GM21717 (cell line): Measurements from ENCODE around the gene CAMK1G.

ENCODE experiments used
- ATAC-seq: cut with Tn5 transposase; IDR thresholded peaks from one replicate; pipeline ENCODE4 v1.9.1; 2021; ENCODE audit warnings: mild to moderate bottlenecking, moderate library complexity; ENCODE audit not compliant: unreplicated experiment

Gene CAMK1G

DNA sequence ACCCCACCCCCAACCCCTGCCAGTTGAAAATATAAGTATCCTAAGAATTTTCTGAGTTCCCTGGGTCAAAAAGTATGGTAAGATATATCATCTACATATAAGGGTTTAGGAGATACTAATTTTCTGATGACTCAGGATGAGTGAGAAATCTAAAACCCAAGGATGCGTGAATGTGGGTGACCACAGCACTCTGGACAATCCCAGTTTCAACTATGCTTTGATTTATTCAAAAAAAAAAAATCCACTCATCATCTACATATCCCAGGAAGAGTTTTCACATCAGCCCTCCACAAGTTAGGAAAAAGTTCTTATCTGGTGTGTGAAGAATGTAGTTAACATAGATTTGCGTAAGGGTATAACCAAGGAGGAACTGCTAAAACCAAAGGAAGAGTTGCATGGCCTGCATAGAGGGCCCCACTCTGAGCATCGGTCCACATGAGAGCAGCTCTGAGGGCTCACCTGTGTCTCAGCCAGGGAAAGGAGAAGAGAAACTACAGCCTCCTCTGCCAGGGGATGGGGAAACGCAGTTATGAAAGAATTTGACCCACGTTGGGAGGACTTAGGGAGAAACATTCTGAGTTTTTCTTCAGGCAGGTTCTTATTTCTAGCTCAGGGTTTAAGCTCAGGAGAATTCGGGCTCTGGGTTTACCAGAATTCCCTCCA, 50.0 kb downstream of the CAMK1G start:
- ATAC-seq = peak; percentile 87

DNA sequence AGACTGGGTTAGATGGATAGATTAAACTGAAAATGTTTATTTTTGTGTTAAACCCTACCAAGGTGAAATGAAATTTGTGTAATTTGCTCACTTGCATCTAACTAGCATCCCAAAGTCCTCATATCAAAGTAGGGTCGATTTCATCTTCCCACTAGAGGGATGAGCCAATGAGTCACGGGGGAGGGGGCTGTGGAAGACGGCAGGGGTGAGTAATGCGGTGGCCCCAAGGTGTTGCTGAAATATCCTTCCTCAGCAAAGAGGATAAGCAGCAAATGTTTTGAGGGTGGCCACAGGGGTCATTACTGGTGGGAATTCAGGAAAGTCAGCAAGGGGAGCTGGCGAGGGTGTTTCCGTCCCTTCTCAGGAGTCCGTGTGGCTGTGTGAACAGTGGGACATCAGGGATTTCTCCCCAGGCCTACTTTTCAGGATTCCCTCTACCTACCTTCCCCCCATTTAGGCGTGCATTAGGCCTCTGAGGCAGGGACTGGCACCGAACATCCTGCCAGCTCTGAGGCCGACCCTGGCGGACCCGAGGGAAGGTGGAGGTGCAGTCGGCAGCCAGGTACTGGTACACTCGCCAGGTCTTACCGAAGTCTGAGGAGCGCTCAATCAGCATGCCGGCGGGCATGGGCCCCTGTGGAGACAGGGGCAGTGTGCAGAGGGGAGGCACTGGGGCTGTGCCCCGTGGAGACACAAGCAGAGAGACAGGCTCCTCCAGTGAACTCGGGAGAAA, 50.7 kb downstream of the CAMK1G start:
- no peak for ATAC-seq

DNA sequence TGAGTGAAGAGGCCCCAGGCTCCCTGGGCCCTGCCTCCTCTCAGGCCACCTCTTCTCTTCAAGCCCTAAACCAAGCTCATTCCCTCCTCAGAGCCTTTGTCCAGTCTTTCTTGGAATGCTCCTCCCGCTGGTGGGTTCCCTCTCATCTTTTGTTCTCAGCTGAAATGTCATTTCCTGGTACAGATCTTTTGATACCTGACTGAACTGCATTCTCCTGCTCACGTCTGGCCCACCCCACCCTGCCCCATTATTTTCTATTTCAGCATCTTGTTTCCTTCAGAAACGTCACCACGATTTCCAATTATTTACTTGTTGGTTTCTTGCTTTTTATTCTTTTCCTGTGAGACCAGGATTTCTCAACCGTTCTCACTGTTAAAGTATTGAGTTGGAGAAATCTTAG, 52.3 kb downstream of the CAMK1G start:
- no peak for ATAC-seq

DNA sequence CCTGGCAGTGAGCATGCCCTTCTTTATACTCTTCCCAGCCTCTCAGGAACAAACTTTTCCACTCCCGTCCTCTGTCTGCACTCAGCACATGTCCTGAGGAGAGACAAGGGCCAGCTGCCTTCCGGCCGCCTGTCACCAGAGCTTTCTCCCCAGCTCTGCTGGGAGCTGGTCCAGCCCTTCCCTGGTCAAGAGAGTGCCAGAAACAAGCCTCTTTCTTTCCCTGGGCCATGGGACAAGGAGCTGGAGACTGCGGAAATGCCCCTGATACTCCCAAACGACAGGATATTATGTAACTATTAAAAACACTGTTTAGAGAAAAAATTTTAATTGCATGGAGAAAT, 58.3 kb downstream of the CAMK1G start:
- ATAC-seq = no peak

DNA sequence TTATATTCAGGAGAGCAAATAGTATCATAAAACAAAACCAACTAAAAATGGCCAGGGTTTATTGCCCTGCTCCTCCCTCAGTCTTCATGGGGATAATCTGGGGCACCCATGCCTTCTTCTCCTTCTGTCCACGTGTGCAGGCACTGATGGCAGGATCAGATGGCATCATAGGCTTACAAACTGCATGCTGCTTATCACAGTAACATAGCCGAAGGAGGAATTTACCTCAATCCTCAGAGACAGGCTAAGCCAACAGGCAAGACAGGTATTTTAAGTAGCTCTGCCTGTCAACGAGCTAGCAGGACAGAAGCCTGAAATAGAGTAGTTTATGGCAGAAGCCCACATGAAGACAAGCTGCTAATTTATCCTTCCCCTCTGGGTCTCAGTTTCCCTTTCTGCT, 59.3 kb downstream of the CAMK1G start:
- no peak for ATAC-seq

DNA sequence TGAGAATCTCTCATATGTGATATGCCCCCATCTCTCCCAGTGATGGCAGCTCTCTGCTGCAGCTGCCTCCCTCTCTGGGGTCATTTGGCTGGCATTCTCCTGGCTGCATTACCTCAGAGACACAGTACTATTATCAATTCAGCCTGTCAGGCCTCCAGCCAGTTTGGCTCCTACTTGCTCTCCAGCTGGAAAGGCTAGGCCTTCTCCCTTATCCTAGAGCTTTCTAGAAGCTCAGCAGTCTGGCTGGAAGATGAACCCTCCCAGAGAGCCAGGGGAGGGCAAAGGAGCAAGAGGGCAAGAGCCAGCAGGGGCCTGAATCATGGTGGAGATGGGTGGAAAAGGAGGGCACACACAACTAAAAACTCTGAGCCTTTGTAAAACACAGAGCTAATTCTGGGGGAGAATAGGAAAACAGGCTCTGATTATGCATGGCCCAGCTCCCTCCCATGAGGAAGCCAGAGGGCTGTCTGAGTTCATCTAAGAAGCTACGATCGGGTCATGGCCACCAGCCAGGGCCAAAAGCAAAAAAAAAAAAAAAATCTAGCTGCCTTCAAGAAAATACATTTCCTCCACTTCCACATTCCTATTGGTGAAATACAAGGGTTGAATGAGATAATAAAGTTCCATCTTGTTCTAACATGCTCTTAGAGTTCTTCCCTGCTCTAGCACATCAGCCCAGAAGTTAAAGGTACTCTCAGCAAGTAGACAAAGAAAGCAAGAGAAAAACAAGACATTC, 59.9 kb downstream of the CAMK1G start:
- no peak for ATAC-seq

DNA sequence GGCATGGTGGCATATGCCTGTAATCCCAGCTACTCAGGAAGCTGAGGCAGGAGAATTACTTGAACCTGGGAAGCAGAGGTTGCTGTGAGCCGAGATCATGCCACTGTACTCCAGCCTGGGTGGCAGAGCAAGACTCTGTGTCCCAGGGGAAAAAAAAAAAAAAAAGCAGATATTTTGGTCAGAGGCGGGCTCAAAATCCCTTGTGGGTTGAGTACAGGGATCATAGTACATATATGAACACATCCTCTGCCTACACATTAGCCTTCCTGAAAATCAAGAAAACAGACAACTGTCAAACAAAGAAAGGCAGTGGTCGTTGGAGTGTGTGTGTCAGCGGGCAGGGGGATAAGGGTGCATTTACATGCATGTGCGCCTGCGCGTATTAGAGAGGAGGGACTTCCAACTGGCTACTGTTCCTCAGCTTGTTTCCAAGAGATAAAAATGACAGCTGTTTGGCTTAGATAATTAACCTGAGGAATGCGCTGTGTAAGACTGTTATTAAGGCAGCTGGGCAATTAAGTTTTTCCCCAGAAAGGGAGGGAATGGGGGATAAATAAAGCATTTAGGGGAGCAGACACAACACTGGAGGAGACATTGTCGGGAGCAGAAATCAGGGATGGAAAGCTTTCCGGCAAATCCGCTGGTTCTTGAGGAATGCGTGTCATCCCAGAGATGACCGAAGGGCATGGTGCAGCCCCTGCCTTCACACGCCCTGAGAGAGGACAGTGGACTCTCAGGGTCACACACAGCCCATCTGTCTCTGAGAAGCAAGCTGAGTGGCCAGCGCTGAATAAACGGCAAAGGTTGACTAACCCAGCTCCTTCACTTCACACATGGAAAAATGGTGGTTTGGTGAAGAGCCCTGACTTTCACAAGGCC, 62.3 kb downstream of the CAMK1G start:
- no peak for ATAC-seq

DNA sequence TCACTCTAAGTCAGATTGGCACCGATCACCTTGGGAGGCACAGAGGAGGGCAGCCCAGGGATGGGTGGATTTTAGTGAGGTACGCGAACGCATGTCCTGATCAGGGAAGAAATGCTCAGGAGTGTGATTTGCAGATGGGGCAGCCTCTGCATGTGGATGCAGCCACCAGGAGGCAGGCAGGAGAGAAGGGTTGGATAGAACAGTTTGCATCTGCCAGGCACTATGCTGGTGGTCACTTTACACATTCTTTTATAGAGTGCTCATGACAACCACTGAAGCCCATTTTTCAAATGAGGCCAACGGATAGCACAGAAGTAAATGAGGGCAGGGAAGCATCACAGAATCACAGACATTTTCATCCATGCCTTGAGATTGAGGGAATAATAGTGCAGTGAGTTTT, 63.0 kb downstream of the CAMK1G start:
- ATAC-seq = no peak

DNA sequence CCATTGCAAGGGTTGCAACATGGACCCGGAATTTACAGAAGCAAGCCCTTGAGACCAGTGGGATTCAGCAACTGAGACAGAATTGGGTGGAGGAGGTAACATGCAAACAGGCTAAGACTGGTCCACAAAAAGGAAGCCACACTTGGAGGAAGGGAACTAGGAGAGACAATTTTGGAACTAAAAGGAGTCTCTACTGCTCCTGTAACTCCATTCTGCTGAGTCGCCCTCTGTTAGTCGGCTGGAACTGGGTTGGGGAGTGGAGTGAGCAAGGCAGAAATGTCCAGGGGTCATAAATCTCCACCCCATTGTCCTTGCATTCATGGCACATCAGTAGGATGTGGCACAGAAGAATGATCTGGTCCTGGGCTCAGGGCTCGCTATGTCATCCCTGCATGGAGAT, 63.6 kb downstream of the CAMK1G start:
- ATAC-seq = no peak

DNA sequence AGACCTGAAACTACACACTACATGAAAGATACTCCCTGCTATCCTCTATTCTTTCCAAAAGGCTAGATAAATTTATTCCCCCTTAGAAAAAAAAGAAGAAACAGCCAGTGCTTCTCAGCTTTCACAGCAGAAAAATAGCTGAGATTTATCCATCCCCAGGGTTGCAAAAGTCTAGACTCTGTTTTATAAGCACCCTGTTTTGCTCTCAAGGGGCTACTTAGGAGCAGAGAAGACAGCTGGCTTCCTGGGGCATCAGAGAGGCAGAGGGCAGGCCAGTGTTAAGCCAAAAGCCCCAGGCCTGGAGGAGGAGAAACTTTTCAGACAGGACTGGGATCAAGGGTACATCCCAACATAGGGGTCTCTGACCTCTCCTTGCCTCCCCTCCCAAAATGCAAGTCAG, 64.8 kb downstream of the CAMK1G start:
- no peak for ATAC-seq

DNA sequence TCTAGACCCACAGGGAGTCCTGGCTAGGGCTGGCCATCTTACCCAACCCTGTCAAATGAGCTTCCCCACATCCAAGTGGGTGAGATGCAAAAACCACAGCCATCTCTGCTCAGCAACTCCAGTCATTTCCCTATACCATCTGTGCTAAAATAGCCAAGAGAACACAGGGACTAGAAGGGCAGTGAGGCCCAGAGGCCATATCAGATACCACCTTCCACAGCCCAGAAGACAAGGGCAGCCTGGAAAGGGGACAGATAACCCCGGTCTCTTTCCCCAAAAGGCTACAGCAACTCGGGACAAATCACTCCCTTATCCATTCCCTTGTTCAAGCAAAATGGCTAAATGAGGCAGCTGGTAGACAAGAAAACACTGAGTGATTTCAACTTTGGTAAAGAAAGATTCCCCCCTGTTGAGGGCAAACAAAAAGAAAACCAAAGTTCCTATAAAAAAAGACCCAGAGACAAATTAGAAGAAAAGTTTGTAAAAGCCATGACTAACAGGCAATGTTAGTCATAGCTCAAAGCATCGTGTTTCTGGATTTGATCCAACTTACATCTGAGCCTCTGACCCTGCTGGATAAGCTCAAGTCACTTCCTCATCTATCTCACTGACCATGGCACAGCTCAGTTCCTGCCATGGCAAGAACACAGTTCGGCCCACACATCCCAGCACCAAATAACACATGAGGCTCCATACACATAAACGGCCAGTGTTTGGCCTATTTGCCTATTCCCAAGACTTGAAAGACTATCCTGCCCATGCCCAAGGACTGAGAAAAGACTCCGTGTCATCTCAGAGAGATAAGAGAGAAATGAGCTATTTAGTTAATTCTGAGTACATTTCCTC, 65.6 kb downstream of the CAMK1G start:
- no peak for ATAC-seq

DNA sequence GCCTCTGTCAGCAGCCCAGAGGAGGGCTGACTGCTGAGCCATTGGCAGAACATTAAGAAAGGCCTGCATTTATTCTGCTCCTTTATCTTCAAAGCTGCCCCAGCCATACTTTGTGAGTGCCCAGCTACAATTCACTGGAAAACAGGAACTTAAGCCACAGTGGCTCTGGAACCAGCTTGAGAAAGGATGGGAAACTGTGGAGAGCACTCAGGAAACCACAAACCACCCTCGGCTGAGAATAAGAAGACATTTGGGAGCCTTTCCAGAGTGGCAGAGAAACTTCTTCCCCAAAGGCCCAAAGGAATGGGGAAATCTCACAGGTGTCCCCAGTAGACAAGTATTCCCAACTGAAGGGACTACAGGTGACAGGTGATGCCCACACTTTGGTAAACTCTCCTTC, 66.9 kb downstream of the CAMK1G start:
- ATAC-seq = no peak

DNA sequence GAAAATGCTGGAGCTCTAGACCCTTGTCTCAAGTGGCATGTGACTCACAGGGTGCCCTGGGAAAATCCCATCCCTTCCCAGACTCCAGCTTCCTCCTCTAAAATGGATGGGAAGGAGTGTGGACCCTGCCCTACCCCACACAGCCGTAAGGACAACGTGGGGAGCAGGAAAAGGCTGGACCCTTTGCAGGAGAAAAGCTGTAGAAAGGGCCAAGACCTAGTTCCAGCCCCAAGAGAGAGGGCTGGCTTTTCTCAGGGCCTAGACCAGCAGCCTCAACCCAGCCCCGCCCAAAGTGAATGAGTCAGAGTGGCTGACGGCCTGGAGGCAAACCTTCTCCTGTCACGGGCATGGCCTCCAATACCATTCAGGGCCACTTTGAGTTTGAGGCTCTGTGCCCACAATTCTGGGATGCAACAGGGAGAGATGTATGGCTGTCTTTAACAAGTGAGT, 67.6 kb downstream of the CAMK1G start:
- peak; percentile 68 for ATAC-seq

DNA sequence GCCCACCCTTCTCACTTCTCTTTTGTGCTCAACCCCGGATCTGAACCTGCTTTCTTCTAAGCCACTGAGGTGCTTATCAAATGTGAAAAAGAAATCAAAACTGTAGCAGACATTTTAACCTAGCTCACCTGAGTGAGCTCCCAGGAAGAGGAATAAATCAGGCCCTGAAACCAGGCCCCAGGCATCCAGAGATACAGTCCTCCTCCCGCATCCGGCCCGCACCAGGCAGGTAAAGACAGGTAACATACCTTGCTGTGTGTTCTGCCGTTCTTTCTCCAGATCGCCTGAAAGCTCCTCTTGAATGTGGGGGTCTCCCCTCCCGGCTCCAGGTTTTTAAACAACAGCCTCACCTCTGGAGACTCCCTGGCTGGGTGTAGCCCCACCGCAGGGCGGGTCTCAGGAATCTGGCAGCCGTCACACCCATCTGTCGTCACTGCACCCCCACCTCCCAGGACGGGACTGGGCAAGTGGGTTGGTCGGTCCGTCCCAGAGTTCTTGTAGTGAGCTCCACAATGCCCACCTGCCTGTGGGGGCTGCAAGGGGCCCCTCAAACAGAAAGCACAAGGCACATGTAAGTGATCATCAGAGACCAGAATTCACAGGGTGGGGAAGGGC, 68.7 kb downstream of the CAMK1G start, which contains the start of gene LAMB3:
Gene LAMB3, minus strand, starts transcription at position 305 of the 615 bp plus-strand sequence. CDS start 1,481 bp downstream, outside the sequence.
- ATAC-seq = no peak

DNA sequence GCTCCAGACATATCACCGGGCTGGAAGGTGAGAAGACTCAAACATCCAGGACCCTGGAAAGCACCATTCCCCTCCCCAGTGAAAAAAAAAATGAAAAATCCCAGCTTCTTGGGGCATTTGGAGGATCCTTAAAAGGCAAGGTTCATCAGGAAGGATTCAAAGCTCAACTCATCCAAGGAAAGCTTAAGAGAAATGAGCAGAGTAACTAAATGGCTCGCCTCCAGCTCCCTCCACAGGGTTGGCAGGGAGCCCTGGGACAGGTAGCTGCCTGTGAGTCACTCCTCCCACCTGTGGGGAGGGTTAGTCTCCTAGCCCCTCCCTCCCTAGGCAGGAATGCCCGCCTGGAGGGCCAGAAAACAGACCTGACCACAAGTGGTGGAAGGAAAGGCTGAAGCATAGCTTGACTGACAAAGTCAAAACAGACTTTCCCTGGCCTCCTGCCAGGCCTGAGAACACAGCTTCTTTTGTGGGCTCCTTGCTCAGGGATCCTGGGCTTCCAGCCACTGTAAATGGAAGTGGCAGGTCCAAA, 69.4 kb downstream of the CAMK1G start:
- ATAC-seq = no peak

DNA sequence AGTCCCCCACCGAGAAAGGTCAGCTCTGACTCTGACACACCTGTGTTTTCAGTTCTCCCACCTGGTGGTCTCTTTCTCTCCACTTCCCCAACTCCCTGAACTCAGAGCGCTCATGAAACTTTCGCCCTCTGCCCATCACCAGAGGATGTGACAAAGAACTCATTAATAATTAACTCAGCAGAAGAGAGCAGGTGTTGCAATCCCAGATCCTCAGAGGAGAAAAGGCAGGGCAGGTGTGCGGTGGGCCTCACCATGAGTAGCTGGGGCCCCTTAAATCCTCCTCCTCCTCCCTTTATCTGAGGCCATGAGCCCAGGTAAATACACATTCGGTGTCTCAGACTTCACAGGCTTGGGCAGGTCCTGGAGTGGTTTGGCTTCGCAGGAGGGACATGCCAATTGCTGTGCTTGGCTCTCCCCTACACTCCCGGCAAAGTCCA, 70.4 kb downstream of the CAMK1G start:
- ATAC-seq = no peak

DNA sequence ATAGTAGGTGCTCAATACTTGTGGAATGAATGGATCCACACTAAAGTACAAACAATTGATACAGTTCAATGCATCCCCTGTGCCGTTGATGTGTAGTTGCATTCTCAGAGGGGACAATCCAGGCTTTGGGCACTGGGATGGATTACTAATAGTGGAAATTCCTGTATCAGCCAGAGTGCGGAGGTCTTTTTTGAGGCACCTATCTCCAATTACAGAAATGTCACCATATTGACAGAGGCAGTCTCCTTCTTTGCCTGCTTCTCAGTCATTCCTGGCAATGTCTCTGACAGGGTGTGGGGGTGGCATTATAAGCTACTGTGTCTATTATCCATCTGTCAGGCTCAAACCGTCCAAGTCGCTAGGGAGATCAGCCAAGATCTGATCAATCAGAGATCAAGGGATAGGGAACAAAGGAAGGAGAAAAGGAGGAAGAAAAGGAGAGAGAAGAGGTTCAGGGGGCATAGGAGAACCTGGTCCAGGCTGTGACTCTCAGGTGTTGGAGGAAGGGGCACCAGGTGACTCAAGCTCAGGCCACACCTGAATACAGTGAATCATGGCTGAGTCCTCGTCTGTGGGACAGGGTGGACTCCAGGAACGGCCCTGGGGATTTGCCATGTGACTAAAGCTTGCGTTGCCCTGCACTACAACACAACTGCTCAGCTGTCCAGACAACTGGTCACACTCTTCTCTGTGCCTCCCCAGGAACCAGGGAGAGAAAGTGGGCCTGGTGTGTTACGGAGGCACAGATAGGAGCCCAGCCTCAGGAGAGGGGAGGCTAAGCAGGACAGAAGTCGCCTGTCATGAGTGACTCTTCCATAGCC, 72.1 kb downstream of the CAMK1G start:
- no peak for ATAC-seq

DNA sequence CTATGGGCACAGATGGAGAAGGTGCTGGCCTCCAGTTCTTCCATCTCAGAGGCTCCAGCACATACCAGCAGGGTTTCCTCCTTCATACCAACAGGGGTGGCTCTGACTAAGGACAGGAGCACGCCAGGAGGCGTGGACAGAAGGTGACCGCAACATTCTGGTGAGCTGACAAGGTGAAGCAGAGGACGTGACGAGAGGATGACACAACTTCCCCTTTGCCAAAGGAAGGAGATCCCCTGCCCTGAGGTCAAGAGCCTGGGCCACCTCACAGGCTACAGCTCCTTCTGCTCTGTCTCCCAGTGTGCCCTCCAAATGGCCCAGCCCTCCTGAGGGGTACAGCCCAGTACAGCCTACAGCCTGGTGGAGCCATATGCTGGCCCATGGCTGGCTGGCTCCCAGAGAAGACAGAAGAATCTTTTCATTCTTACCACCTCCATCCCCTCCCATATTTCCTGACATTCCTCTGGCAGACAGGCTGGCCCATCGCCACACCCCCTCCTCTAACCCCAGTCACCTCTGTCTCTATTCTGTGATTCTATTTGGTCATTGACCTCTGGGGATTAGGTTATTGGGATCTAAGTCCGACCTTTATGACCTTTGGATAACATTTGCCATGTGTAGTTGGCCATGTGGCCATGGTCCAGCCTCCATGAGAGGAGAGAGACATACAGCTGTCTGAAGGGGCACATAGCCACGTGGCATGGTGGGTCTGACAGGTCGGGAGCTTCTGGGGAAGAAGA, 73.8 kb downstream of the CAMK1G start:
- ATAC-seq = peak; percentile 46
